ENCODE data around the gene AIPL1.

Gene AIPL1

GRCh38 chr17:6384481-6384880 is 50.4 kb downstream of the AIPL1 start:
- Mint-ChIP-seq H3K4me1 (peaks cover 7% of the 10 kb centered on the region), H3K9me3 (peaks cover 0 to 9% of the 10 kb centered on the region in 2 donors), H3K27ac (no peak overlapping the region), H3K27me3 (peaks cover 38% of the 10 kb centered on the region), H3K4me3 (no peak overlapping the region)
- no peak for ATAC-seq
- DNase-seq: no peak

GRCh38 chr17:6381526-6382465 is 53.1 kb downstream of the AIPL1 start:
- H3K4me3 Mint-ChIP-seq: no peak overlapping the region
- H3K9me3 Mint-ChIP-seq: peaks cover 11 to 31% of the 10 kb centered on the region in 2 donors
- H3K27me3 Mint-ChIP-seq: peaks cover 55% of the 10 kb centered on the region
- H3K27ac Mint-ChIP-seq: peak overlapping the region in 1 of 2 donors; percentile 29
- peaks cover 7% of the 10 kb centered on the region for H3K4me1 Mint-ChIP-seq
- ATAC-seq: no peak
- no peak for DNase-seq

GRCh38 chr17:6380915-6381438 is 53.9 kb downstream of the AIPL1 start:
- Mint-ChIP-seq H3K27ac (no peak overlapping the region), H3K9me3 (peaks cover 11 to 31% of the 10 kb centered on the region in 2 donors), H3K27me3 (peaks cover 55% of the 10 kb centered on the region), H3K4me3 (no peak overlapping the region), H3K4me1 (no peaks in the 10 kb centered on the region)
- no peak for ATAC-seq
- no peak for DNase-seq

- no peak overlapping the region for H3K4me3 Mint-ChIP-seq
- H3K9me3 Mint-ChIP-seq: peaks cover 11 to 31% of the 10 kb centered on the region in 2 donors
- DNase-seq: no peak
- peaks cover 22% of the 10 kb centered on the region for H3K4me1 Mint-ChIP-seq
- peaks cover 43% of the 10 kb centered on the region for H3K27me3 Mint-ChIP-seq
- ATAC-seq: no peak
- H3K27ac Mint-ChIP-seq: no peak overlapping the region
Observed at GRCh38 chr17:6377906-6378305, 57.0 kb downstream of the AIPL1 start.

GRCh38 chr17:6376931-6377361 is 58.0 kb downstream of the AIPL1 start:
- Mint-ChIP-seq H3K4me1 (peaks cover 29% of the 10 kb centered on the region), H3K27me3 (peaks cover 43% of the 10 kb centered on the region), H3K9me3 (peaks cover 11 to 31% of the 10 kb centered on the region in 2 donors), H3K27ac (no peak overlapping the region), H3K4me3 (no peak overlapping the region)
- no peak for DNase-seq
- no peak for ATAC-seq

- peaks cover 46% of the 10 kb centered on the region for H3K27me3 Mint-ChIP-seq
- H3K4me1 Mint-ChIP-seq: peaks cover 29% of the 10 kb centered on the region
- H3K27ac Mint-ChIP-seq: peak overlapping the region in 1 of 2 donors; percentile 8
- peaks cover 11 to 22% of the 10 kb centered on the region in 2 donors for H3K9me3 Mint-ChIP-seq
- DNase-seq: peak; percentile 46 to 70
- H3K4me3 Mint-ChIP-seq: peak overlapping the region; percentile 61 to 71
- ATAC-seq: peak; percentile 93
Observed at GRCh38 chr17:6374761-6375312, 60.1 kb downstream of the AIPL1 start.

GRCh38 chr17:6374271-6374691 is 60.6 kb downstream of the AIPL1 start:
- peaks cover 29% of the 10 kb centered on the region for H3K4me1 Mint-ChIP-seq
- ATAC-seq (peak; percentile 63), DNase-seq (no peak)
- H3K4me3 Mint-ChIP-seq: peak overlapping the region; percentile 61 to 71
- no peak overlapping the region for H3K27ac Mint-ChIP-seq
- peaks cover 50% of the 10 kb centered on the region for H3K27me3 Mint-ChIP-seq
- peaks cover 11 to 22% of the 10 kb centered on the region in 2 donors for H3K9me3 Mint-ChIP-seq
